Activated CD4-positive, alpha-beta T cell treated with anti-CD3 and anti-CD28 coated beads, Interleukin-2, Interleukin-6, amounts not matched to agents 100 ng/mL and 50 ng/mL, durations not matched to agents 16 hours and 8 hours (primary cell): ENCODE data around the gene MAFF.
"Not testable (repeated sequence)": the region's sequence is repeated elsewhere in the genome, so short reads cannot be mapped to it uniquely, and the experiment has no call there.

Experiments used
- DNase-seq: peaks from one replicate; pipeline ENCODE4 v3.0.0-alpha.2; 2020

Gene MAFF

DNA sequence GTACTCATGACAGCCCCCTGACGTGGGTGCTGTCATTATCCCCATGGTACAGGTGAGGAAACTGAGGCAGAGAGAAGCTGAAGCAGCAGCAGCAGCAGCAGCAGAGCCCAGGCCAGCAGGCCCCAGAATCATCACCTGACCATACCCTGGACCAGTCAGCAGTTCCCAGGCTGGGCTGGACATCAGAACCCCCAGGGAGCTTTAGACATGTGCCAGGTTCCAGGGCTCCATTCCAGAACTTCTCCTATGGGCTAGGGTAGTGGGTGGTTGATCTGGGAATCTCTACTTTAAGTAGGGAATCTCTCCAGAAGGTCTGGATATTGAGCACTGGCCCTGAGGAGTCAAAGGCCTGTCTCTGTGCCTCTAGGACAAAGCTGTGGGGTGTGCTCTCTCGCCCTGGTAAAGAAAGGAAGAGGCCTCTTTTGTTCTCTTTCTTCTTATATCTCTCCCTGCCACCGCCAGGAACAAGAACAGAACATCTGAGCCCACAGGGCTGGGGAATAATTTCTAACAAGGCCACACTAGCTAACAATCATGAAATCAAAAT is 26.6 kb downstream of the MAFF start:
- DNase-seq = no peak

GRCh38 chr22:38228873-38229740 is 27.3 kb downstream of the MAFF start:
- DNase-seq = no peak

GRCh38 chr22:38230108-38230825 is 28.5 kb downstream of the MAFF start:
- peak; percentile 35 for DNase-seq

- no peak for DNase-seq
These were observed 29.1 kb downstream of the MAFF start for GRCh38 chr22:38230916-38231315.

DNA sequence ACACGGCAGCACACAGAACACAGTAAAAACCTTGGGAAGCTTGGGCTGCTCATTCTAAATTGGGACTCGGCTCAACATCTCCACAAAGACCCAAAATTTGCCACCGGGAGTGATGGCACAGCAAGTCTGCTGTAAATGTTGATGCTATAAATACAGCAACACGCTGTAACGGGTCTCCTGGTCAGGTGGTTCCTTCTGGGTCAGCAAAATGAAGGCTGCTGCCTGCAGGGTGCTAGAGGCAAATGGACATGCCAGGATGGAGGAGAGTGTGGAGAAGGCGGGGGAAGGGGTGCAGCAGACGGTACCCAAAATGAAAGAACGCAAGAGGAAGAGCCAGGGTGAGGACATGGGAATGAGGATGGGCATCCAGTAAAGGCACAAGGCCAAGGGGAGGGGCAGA is 30.4 kb downstream of the MAFF start:
- DNase-seq = no peak

DNA sequence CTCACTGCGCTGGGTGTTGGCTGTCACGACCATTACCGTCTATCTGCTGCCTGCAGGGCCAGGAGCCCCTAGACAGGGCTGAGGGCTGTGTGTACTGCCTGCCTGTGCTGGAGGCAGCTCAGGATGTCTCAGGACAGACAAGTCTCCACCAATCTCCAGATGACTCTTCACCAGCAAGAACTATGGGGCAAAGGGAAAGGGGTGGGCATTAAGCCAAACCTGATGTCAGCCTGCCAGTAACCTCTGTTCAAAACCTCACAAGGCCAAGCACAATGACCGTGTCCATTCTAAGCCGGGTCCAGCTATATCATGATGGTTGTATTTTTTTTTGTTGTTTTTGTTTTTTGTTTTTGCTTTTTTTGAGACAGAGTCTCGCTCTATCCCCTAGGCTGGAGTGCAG is 31.6 kb downstream of the MAFF start:
- DNase-seq = no peak

GRCh38 chr22:38233856-38234255 is 32.1 kb downstream of the MAFF start:
- DNase-seq = not testable (repeated sequence)

DNA sequence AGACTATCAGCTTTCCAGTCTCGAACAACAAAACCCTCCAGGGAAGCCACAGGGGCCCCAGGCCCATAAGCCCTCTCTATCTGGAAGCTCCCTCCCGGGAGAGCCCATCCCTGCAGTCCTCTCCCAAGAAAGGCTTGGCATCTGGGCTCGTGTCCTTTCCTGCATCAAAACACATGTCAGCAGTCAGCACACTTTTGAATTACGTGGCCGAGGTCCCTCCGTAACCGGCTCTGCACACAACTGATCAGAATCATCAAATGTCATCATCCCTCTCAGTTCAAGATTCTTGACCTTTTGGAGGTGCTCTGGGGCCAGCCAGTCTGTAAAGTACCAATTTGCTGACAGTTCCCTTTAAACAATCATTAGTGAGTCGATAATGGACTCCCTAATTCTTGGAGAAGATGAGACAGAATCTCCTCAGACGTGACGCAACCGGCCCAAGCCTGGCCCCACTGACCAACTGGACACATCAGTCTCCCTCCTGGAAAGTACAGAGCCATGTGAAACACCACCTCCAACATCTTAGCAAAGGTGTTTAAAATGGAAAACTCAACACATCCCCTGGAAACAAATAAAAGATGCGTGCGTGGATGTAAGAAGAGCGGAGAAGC is 33.6 kb downstream of the MAFF start:
- DNase-seq = no peak

DNA sequence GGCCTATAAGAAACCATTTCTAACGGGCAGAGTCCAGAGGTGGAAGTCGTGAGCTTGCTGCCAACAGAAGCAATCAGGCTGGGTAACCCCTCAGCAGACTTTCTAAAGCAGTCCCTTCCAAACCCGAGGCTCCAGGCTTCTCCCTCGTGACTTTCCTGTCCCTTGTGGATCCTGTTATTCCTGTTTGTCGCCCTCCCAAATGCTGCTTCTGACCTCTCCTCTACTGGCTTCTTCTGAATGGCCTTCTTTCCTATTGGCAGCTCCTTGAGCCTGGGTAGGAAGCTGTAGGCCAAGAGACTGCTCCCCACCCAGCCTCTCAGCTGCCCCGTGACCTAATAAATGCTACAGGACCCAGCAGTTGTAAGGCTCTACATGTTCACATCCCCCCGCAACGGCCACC is 35.0 kb downstream of the MAFF start:
- no peak for DNase-seq

DNA sequence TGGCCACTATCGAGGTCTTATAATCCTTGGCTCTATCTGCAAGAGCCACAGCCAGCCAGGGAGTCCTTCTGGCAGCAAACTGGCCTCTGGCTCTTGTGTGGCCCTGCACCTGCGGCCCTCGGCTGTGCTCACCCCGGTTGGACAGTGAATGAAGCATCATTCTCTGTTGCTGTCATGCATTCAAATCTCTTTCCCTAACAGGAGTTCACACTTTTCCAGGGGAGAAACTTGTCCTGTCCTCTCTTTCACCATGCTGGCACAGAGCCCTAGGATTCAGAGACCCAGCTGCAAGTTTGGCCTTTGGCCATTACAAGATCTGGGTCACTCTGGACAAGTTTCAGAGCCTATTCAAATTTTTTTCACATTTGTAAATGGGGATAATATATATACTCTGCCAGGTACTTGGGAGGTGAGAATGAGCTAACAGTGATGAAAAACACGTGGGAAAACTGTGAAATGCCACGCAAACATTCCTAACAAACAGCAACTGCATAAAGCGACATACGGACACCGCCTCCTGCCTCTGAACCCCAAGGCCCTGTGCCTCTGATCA is 36.8 kb downstream of the MAFF start:
- DNase-seq = no peak

DNA sequence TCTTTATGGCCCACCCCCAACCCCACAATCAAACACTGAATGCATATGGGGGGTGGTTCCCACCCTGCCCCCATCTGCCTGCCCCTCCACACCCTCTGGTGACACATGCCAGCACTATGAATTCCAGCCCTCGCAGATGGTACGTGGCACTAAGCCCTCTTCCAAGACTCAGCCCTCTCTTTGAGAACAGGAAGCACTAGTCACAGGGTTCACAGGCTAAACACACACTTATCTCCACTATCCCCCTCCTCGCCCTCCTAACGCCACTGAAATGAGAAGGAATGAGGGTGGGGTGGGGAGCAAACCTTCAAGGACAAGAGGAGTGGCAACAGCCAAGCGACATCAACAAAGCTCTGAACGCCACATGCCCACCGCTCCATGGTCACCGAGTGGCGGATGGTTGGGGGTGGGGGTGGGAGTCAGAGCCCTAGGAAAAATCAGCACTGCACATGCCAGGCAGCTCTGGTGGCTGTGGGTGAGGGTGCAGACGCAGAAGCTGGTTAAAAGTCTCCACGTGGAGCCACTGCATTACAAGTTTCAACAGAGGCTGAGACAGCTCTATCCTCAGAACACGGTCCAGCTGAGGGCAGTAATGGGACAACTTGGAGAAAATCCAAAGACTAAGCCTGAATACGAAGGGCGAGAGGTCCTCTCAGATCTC is 37.4 kb downstream of the MAFF start:
- no peak for DNase-seq

DNA sequence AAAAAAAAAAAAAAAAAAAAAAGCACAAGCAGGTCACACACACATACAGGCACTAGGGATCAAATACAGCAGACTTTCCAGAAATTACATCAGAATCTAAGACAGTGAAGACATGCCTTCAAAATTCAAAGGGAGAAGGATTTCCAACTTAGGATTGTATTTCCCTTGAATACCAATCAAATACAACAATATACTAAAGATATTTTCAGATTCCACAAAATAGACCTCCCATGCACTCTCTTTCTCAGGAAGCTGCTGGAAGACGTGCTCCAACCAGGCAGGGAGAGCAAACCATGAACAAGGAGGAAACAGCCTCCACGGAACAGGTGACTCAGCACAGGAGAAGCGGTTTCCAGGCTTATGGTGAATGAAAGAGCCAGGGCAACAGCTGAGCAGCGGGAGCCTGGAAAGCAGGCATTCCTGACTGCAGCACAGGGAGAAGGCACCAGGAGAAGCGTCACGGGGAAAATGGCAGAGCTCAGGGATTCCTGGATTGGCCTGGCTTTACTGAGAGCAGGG is 39.0 kb downstream of the MAFF start:
- DNase-seq = no peak

GRCh38 chr22:38243007-38243765 is 41.4 kb downstream of the MAFF start:
- no peak for DNase-seq

- DNase-seq = no peak
These were observed 42.3 kb downstream of the MAFF start for GRCh38 chr22:38244106-38244505.

DNA sequence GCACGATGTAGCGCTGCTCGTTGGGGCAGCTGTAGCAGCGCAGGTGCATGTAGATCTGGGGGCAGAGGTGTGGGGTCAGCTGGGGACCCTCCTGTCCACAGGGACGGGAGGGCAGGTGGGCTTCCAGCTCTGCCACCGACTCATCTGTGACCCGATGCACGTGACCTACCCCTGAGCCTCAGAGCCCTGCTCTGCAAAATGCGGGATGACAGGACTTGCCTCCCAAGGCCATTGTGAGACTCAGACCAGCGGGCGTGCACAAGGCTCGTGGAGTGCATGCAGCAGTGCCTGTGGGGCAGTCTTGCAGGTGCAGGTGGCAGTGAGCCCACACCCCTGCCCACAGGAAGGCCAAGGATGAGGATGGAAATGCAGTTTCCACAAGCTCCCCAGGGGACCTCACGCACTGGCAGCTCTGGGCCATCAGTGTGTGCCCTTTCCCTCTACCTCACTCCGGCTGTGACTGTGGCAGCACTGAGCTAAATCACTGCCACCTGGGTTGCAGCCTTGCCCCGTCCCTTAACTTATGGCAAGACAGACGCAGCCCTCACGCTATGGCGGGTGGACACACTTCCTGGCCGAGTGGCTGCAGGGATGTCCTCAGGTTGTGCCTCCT is 44.4 kb downstream of the MAFF start:
- DNase-seq = no peak

DNA sequence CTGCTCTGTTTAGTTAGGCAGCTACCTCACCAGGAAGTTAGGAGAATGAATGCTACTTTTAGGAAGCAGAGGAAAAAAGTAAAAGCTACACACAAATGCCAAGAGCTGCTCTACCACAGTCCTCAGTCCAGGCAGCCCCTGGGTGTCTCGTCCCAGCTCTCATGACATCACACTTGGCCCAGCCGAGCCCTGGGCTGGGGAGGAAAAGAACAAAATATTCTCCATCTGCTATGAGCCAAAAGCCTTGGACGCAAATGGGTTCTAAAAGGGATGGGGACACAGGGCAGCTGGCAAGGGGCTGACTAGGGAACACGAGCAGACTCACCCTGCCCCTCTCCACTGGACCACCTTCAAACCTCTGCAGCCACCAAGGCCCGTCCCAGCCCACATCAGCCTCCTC is 44.9 kb downstream of the MAFF start:
- DNase-seq = no peak

DNA sequence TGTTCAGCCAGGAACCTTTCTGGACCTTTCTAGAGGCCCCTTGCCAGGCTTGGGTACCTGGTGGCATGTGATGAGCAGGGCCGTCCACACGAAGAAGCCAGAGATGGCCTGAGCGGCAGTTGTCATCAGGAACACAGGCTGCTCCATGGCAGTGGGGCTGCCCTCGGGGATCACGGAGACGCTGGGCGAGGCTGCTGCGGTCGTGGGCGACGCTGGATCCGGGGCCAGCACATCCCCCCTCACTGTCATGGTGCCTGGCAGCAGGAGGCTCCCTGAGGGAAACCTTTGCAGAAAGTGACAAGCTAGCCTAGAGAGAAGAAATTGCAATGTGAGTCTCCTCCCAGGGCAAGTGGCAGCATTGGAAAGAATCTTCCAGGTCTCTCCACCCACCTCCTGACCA is 45.9 kb downstream of the MAFF start:
- DNase-seq = no peak

DNA sequence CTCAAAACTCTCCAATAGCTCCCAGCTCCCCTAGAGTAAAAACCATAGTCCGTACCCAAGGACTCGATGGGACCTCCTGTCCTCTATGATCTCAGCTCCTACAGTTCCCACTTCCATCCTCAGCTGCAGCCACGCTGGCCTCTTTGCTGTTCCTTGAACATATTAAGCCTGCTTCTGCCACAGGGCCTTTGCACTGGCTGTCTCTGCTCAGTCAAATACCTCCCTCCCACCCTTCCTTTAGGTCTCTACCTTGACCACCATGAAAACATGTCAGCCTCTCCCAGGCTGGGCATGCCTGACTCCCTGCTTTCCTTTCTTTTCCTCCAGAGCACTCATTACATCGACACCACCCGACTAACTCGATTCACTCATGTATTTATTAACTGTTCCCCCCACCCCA is 46.5 kb downstream of the MAFF start:
- no peak for DNase-seq

DNA sequence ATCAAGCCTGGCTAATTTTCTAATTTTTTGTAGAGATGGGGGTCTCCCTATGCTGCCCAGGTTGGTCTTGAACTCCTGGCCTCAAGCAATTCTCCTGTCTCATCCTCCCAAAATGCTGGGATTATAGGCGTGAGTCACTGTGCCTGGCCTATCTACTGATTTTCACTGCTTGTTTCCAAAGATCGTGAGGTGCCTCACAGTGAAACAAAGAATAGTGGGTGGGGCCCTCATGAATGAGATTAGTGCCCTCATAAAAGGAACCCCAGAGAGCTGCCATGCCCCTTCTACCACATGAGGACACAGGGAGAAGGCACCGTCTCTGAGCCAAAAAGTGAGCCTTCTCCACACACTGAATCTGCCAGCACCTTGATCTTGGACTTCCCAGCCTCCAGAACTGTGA is 47.5 kb downstream of the MAFF start:
- DNase-seq = no peak

DNA sequence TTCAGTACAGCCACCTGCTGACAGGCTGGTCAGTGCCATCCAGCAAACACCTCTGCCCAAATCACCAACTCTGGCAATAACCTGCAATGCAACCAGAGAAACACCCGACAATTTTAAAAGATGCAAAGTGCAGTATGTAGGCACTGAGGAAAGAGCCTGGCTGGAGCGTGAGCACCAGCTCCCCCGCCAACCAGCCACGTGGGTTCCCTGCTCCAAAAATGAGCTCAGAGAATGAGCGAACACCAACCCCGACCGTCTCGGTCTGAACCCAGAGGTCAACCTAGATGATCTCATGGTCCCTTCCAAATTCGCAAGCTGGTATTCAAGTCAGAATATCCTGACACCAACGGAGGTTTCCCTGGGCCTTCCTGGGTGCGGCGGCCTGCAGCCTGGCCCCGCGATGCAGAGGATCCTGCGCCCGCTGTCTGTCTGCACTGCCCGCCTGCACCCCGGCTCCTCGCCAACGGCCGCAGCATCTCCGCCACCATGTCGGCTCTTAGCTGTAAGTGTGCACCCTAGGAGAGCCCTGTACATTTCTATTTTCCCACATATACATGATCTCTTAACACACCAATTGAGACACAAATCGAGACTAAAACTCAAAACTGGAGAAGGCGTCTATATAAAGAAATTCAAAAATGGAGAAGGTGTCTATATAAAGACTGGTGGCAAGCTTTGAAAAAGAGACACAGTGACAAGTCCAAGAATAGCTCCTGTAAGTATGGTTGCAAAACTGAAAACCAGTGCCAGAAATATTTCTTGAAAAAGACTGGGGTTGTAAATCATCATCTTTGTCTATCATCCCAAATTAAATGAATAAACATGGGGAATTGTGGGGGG is 48.2 kb downstream of the MAFF start:
- no peak for DNase-seq
